GM19099 (cell line): ENCODE measurements around the gene SAFB.

Source experiments
- POLR2A ChIP-seq: IDR thresholded peaks from 3 replicates; pipeline ENCODE4 v1.6.1; 2011; ENCODE audit warnings: low read depth; ENCODE audit not compliant: insufficient read length; ENCODE audit errors: extremely low read depth

Gene SAFB

GRCh38 chr19:5590865-5591154 lies 32.1 kb upstream of the SAFB start:
- no peak for TF ChIP-seq POLR2A

- TF ChIP-seq POLR2A: no peak
These were observed 31.4 kb upstream of the SAFB start for GRCh38 chr19:5591476-5591875.

- no peak for TF ChIP-seq POLR2A
These were observed 30.1 kb upstream of the SAFB start for GRCh38 chr19:5592531-5593342.

- no peak for TF ChIP-seq POLR2A
These were observed 29.3 kb upstream of the SAFB start for GRCh38 chr19:5593343-5594255.

GRCh38 chr19:5594521-5594950 lies 28.3 kb upstream of the SAFB start:
- TF ChIP-seq POLR2A: no peak

GRCh38 chr19:5595129-5595528 lies 27.8 kb upstream of the SAFB start:
- no peak for TF ChIP-seq POLR2A

GRCh38 chr19:5595745-5596144 lies 27.1 kb upstream of the SAFB start:
- no peak for TF ChIP-seq POLR2A

- TF ChIP-seq POLR2A: no peak
These were observed 22.1 kb upstream of the SAFB start for GRCh38 chr19:5600797-5601196.

GRCh38 chr19:5603626-5604025 lies 19.3 kb upstream of the SAFB start:
- no peak for TF ChIP-seq POLR2A

- no peak for TF ChIP-seq POLR2A
These were observed 17.5 kb upstream of the SAFB start for GRCh38 chr19:5605362-5605761.

- TF ChIP-seq POLR2A: no peak
These were observed 15.3 kb upstream of the SAFB start for GRCh38 chr19:5607318-5608275.

- TF ChIP-seq POLR2A: no peak
These were observed 14.6 kb upstream of the SAFB start for GRCh38 chr19:5608291-5608690.

GRCh38 chr19:5609881-5610448 lies 12.9 kb upstream of the SAFB start:
- TF ChIP-seq POLR2A: no peak
